HG02943 (cell line): ENCODE data around the gene GDF7.
A peak's percentile ranks its signal among the peaks of the same experiment; 100 is the strongest.

Experiments
- ATAC-seq: cut with Tn5 transposase; IDR thresholded peaks from one replicate; pipeline ENCODE4 v1.9.1; 2021; ENCODE audit warnings: mild to moderate bottlenecking, low read depth, moderate library complexity; ENCODE audit not compliant: unreplicated experiment

The GDF7 gene

GRCh38 chr2:20627712-20628380 is 39.1 kb upstream of the GDF7 start:
- ATAC-seq, result no peak

- ATAC-seq, result no peak
These were observed 37.8 kb upstream of the GDF7 start for GRCh38 chr2:20629181-20629580.

GRCh38 chr2:20629581-20630171 is 37.3 kb upstream of the GDF7 start:
- ATAC-seq, result no peak

GRCh38 chr2:20630967-20631366 is 36.0 kb upstream of the GDF7 start:
- ATAC-seq, result no peak

GRCh38 chr2:20631617-20632307 is 35.2 kb upstream of the GDF7 start:
- no peak for ATAC-seq

- ATAC-seq, result no peak
These were observed 34.4 kb upstream of the GDF7 start for GRCh38 chr2:20632446-20632990.

- ATAC-seq, result no peak
These were observed 33.9 kb upstream of the GDF7 start for GRCh38 chr2:20633001-20633400.

GRCh38 chr2:20633794-20634506 is 33.0 kb upstream of the GDF7 start:
- no peak for ATAC-seq

- ATAC-seq, result no peak
These were observed 32.3 kb upstream of the GDF7 start for GRCh38 chr2:20634507-20635112.

- no peak for ATAC-seq
These were observed 31.8 kb upstream of the GDF7 start for GRCh38 chr2:20635113-20635510.

- peak; percentile 75 for ATAC-seq
These were observed 31.0 kb upstream of the GDF7 start for GRCh38 chr2:20635675-20636584.

- ATAC-seq, result no peak
These were observed 29.8 kb upstream of the GDF7 start for GRCh38 chr2:20637147-20637546.

- no peak for ATAC-seq
These were observed 28.9 kb upstream of the GDF7 start for GRCh38 chr2:20638014-20638413.

GRCh38 chr2:20638646-20639430 is 28.1 kb upstream of the GDF7 start:
- no peak for ATAC-seq

GRCh38 chr2:20640411-20641122 is 26.4 kb upstream of the GDF7 start:
- no peak for ATAC-seq

- no peak for ATAC-seq
These were observed 25.6 kb upstream of the GDF7 start for GRCh38 chr2:20641123-20641985.
